ENCODE results near the gene CCR2.
A peak's percentile ranks its signal among the peaks of the same experiment; 100 is the strongest.
"Not testable (repeated sequence)": the region's sequence is repeated elsewhere in the genome, so short reads cannot be mapped to it uniquely, and the experiment has no call there.

Gene CCR2

DNA sequence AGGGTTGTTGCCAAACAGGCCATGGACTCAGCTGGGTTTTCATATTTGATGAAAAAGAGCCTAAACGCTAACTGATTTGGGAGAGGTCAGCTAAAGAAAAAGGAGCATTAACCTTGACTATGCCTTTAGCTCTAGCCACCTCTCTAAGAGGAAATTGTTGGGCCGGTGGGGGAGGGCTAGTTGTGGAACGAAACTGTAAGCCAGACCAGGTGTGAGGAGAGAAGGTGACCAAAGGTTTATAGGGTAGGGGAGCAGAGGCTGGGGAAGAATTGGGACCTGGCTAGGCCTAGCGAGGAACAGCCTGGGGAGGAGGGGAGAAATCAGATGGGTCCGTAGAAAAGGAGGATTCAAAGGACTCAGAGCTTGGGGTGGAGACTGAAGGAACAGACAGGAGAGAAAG is 37.6 kb downstream of the CCR2 start:
- H3K9me3 ChIP-seq (ENCODE audit: control insufficient read depth, low read length); H3K23ac ChIP-seq (ENCODE audit: low read length in 2 of 2); H2BK15ac ChIP-seq (ENCODE audit: low read depth, poor library complexity, severe bottlenecking); H3K4me1 ChIP-seq (ENCODE audit: control insufficient read depth, insufficient read depth, low read depth, low read length); H2BK120ac ChIP-seq (ENCODE audit: low read depth, low read length); H3K18ac ChIP-seq (ENCODE audit: low read depth in 1 of 2, low read length in 2 of 2); H2AFZ ChIP-seq (ENCODE audit: low read depth, low read length); H4K8ac ChIP-seq (ENCODE audit: low read length); H4K91ac ChIP-seq (ENCODE audit: low read length); H2AK5ac ChIP-seq (ENCODE audit: low read length, severe bottlenecking); H3K4ac ChIP-seq (ENCODE audit: low read depth in 1 of 2, low read length in 2 of 2); H3K4me3 ChIP-seq (ENCODE audit: insufficient read depth in 1 of 2, low read depth in 1 of 2, low read length in 2 of 2); H3K14ac ChIP-seq (ENCODE audit: low read length in 2 of 2); H3K79me1 ChIP-seq (replicated peaks; ENCODE audit: low read length, poor library complexity, severe bottlenecking); H3K4me2 ChIP-seq (ENCODE audit: low read length, poor library complexity, severe bottlenecking); H3K27ac ChIP-seq (ENCODE audit: low read length, poor library complexity, severe bottlenecking); H3K9ac ChIP-seq (ENCODE audit: low read length); H3K36me3 ChIP-seq (ENCODE audit: control insufficient read depth in 1 of 2, insufficient read depth in 2 of 2, low read depth in 1 of 2, low read length in 2 of 2); H2BK12ac ChIP-seq (ENCODE audit: low read length in 2 of 2); DNase-seq; H2BK5ac ChIP-seq (ENCODE audit: low read depth, low read length, poor library complexity, severe bottlenecking): not testable (repeated sequence)
- 82% methylated on average over 5 of the region's 5 CpGs for WGBS
- peaks cover 26 to 32% of the 10 kb centered on the region in 2 experiments for H3K27me3 ChIP-seq (ENCODE audit: control insufficient read depth in 1 of 2, insufficient read depth in 1 of 2, low read length in 2 of 2)

DNA sequence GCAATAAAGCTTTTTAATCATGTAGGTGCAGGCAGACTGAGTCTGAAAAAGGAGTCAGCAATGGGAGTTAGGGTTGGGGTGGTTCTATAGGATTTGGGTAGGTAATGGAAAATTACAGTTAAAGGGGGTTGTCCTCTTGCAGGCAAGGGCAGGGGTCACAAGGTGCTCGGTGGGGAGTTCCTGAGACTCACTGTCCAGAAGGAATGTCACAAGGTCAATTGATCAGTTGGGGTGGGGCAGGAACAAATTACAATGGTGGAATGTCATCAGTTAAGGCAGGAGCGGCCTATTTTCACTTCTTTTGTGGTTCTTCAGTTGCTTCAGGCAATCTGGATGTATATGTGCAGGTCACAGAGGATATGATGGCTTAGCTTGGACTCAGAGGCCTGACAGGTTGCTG is 39.1 kb downstream of the CCR2 start:
- Histone ChIP-seq H4K91ac (ENCODE audit: low read length) (no peak overlapping the region), H3K4me3 (ENCODE audit: insufficient read depth in 1 of 2, low read depth in 1 of 2, low read length in 2 of 2) (no peak overlapping the region), H3K9ac (ENCODE audit: low read length) (no peak overlapping the region), H3K14ac (ENCODE audit: low read length in 2 of 2) (no peak overlapping the region), H2BK12ac (ENCODE audit: low read length in 2 of 2) (no peak overlapping the region), H2AK5ac (ENCODE audit: low read length, severe bottlenecking) (no peak overlapping the region), H2AFZ (ENCODE audit: low read depth, low read length) (no peak overlapping the region), H2BK120ac (ENCODE audit: low read depth, low read length) (no peak overlapping the region), H3K9me3 (ENCODE audit: control insufficient read depth, low read length) (no peaks in the 10 kb centered on the region), H3K4ac (ENCODE audit: low read depth in 1 of 2, low read length in 2 of 2) (no peak overlapping the region), H3K27me3 (ENCODE audit: control insufficient read depth in 1 of 2, insufficient read depth in 1 of 2, low read length in 2 of 2) (peaks cover 26 to 47% of the 10 kb centered on the region in 2 experiments), H3K36me3 (ENCODE audit: control insufficient read depth in 1 of 2, insufficient read depth in 2 of 2, low read depth in 1 of 2, low read length in 2 of 2) (no peaks in the 10 kb centered on the region), H3K4me2 (ENCODE audit: low read length, poor library complexity, severe bottlenecking) (no peak overlapping the region), H3K79me1 (replicated peaks; ENCODE audit: low read length, poor library complexity, severe bottlenecking) (no peaks in the 10 kb centered on the region), H2BK5ac (ENCODE audit: low read depth, low read length, poor library complexity, severe bottlenecking) (no peak overlapping the region), H2BK15ac (ENCODE audit: low read depth, poor library complexity, severe bottlenecking) (no peak overlapping the region), H3K27ac (ENCODE audit: low read length, poor library complexity, severe bottlenecking) (no peak overlapping the region), H3K18ac (ENCODE audit: low read depth in 1 of 2, low read length in 2 of 2) (no peak overlapping the region), H3K4me1 (ENCODE audit: control insufficient read depth, insufficient read depth, low read depth, low read length) (peaks cover 2% of the 10 kb centered on the region), H4K8ac (ENCODE audit: low read length) (no peak overlapping the region), H3K23ac (ENCODE audit: low read length in 2 of 2) (no peak overlapping the region)
- no peak for DNase-seq
- 79% methylated on average over 2 of the region's 2 CpGs for WGBS

DNA sequence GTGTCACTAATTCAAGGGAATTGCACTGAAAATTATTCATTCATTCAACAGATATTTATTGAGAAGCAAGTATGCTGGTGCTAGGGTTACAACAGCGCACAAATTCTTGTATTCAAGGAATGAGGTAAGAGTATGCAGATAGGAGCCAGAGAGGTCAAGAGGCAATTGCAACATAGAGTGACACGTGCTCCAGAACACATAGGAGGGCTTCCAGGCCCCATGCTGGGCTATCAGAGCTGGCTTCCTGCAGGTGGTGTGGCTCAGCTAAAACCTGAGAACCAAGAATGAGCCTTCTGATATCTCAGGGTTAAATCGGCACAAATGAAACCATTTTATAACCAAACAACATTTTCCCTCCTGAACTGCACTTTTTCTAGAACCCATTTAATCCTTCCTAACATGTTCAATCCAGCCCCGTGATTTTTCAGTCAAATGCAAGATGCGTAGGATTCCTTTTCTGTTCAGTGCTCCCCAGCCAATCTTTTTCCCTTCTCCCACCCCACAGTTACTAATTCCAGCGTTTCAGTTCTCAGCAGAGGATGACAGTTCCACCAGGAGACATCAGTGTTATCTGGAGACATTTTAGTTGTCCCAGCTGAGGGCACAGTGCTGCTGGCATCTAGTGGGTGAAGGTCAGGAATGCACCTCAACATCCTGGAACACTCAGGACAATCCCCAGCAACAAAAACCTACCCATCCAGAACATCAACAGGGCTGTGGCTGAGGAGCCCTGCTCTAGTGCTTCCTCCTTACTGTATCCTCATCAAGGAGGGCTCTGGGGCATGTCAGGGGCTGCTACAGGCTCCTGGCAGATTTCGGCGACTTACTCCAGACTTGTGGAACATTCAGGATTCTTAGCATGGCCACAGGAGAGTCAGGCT is 39.9 kb downstream of the CCR2 start:
- no peak overlapping the region for H3K9ac ChIP-seq (ENCODE audit: low read length)
- H3K14ac ChIP-seq (ENCODE audit: low read length in 2 of 2): no peak overlapping the region
- no peak overlapping the region for H3K4ac ChIP-seq (ENCODE audit: low read depth in 1 of 2, low read length in 2 of 2)
- H2AK5ac ChIP-seq (ENCODE audit: low read length, severe bottlenecking): no peak overlapping the region
- no peak overlapping the region for H2BK12ac ChIP-seq (ENCODE audit: low read length in 2 of 2)
- H3K4me3 ChIP-seq (ENCODE audit: insufficient read depth in 1 of 2, low read depth in 1 of 2, low read length in 2 of 2): no peak overlapping the region
- H2BK15ac ChIP-seq (ENCODE audit: low read depth, poor library complexity, severe bottlenecking): no peak overlapping the region
- H4K8ac ChIP-seq (ENCODE audit: low read length): no peak overlapping the region
- H3K23ac ChIP-seq (ENCODE audit: low read length in 2 of 2): no peak overlapping the region
- no peak overlapping the region for H4K91ac ChIP-seq (ENCODE audit: low read length)
- H3K27me3 ChIP-seq (ENCODE audit: control insufficient read depth in 1 of 2, insufficient read depth in 1 of 2, low read length in 2 of 2): peaks cover 26 to 49% of the 10 kb centered on the region in 2 experiments
- no peak overlapping the region for H2AFZ ChIP-seq (ENCODE audit: low read depth, low read length)
- H2BK5ac ChIP-seq (ENCODE audit: low read depth, low read length, poor library complexity, severe bottlenecking): no peak overlapping the region
- no peaks in the 10 kb centered on the region for H3K79me1 ChIP-seq (replicated peaks; ENCODE audit: low read length, poor library complexity, severe bottlenecking)
- no peak overlapping the region for H3K18ac ChIP-seq (ENCODE audit: low read depth in 1 of 2, low read length in 2 of 2)
- 78% methylated on average over 8 of the region's 8 CpGs for WGBS
- H3K9me3 ChIP-seq (ENCODE audit: control insufficient read depth, low read length): no peaks in the 10 kb centered on the region
- H3K27ac ChIP-seq (ENCODE audit: low read length, poor library complexity, severe bottlenecking): no peak overlapping the region
- no peak for DNase-seq
- no peak overlapping the region for H2BK120ac ChIP-seq (ENCODE audit: low read depth, low read length)
- no peak overlapping the region for H3K4me2 ChIP-seq (ENCODE audit: low read length, poor library complexity, severe bottlenecking)
- H3K36me3 ChIP-seq (ENCODE audit: control insufficient read depth in 1 of 2, insufficient read depth in 2 of 2, low read depth in 1 of 2, low read length in 2 of 2): no peaks in the 10 kb centered on the region
- peaks cover 2% of the 10 kb centered on the region for H3K4me1 ChIP-seq (ENCODE audit: control insufficient read depth, insufficient read depth, low read depth, low read length)

DNA sequence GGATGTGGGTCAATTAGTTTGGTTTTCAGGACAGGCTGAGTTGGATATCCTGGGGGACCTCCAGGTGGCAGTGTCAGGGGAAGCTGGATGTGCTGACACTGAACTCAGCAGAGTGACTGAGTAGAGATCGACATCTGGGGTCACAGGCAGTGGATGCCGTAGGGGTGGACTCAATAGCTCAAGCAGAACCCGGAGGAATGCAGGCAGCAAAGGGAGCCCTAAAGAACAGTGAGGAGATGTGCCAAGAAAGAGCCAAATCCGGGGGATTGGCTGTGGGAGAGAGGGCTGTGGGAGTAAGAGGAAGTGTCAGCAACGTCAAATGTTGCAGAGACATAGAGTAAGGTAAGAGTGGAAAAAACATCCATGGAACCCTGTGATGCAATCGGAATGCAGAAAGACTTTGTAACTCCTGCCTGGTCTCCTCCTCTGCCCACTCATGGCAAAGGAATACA is 41.3 kb downstream of the CCR2 start:
- Histone ChIP-seq H3K36me3 (ENCODE audit: control insufficient read depth in 1 of 2, insufficient read depth in 2 of 2, low read depth in 1 of 2, low read length in 2 of 2) (no peaks in the 10 kb centered on the region), H3K4ac (ENCODE audit: low read depth in 1 of 2, low read length in 2 of 2) (no peak overlapping the region), H2BK120ac (ENCODE audit: low read depth, low read length) (no peak overlapping the region), H3K23ac (ENCODE audit: low read length in 2 of 2) (no peak overlapping the region), H3K27me3 (ENCODE audit: control insufficient read depth in 1 of 2, insufficient read depth in 1 of 2, low read length in 2 of 2) (peaks cover 16 to 42% of the 10 kb centered on the region in 2 experiments), H2AFZ (ENCODE audit: low read depth, low read length) (no peak overlapping the region), H3K18ac (ENCODE audit: low read depth in 1 of 2, low read length in 2 of 2) (no peak overlapping the region), H3K79me1 (replicated peaks; ENCODE audit: low read length, poor library complexity, severe bottlenecking) (no peaks in the 10 kb centered on the region), H2BK15ac (ENCODE audit: low read depth, poor library complexity, severe bottlenecking) (no peak overlapping the region), H3K27ac (ENCODE audit: low read length, poor library complexity, severe bottlenecking) (no peak overlapping the region), H3K14ac (ENCODE audit: low read length in 2 of 2) (peak overlapping the region in 1 of 2 experiments; percentile 11), H3K4me2 (ENCODE audit: low read length, poor library complexity, severe bottlenecking) (no peak overlapping the region), H3K4me1 (ENCODE audit: control insufficient read depth, insufficient read depth, low read depth, low read length) (peaks cover 2% of the 10 kb centered on the region), H2AK5ac (ENCODE audit: low read length, severe bottlenecking) (no peak overlapping the region), H4K91ac (ENCODE audit: low read length) (no peak overlapping the region), H2BK12ac (ENCODE audit: low read length in 2 of 2) (no peak overlapping the region), H3K9me3 (ENCODE audit: control insufficient read depth, low read length) (no peaks in the 10 kb centered on the region), H4K8ac (ENCODE audit: low read length) (no peak overlapping the region), H2BK5ac (ENCODE audit: low read depth, low read length, poor library complexity, severe bottlenecking) (no peak overlapping the region), H3K9ac (ENCODE audit: low read length) (no peak overlapping the region), H3K4me3 (ENCODE audit: insufficient read depth in 1 of 2, low read depth in 1 of 2, low read length in 2 of 2) (no peak overlapping the region)
- no peak for DNase-seq
- 90% methylated on average over 6 of the region's 6 CpGs for WGBS
